IMR-90 (cell line): ENCODE measurements around the gene SCAND1.

Experiments
- BHLHE40 ChIP-seq: fragments of 150-350 bp; IDR thresholded peaks from 2 replicates; pipeline ENCODE4 v1.6.1; 2016; ENCODE audit warnings: mild to moderate bottlenecking, low read depth, low read length
- MAZ ChIP-seq: IDR thresholded peaks from 2 replicates; pipeline ENCODE4 v1.6.1; 2012; ENCODE audit warnings: low read depth, mild to moderate bottlenecking, low read length, improper control_type of control experiment, moderate library complexity, borderline replicate concordance
- POLR2A ChIP-seq: IDR thresholded peaks from 2 replicates; pipeline ENCODE4 v1.6.1; 2012; ENCODE audit warnings: mild to moderate bottlenecking, low read depth, low read length
- RCOR1 ChIP-seq: IDR thresholded peaks from 2 replicates; pipeline ENCODE4 v1.6.1; 2012; ENCODE audit warnings: mild to moderate bottlenecking, low read length, improper control_type of control experiment; ENCODE audit not compliant: insufficient replicate concordance
- RFX5 ChIP-seq: IDR thresholded peaks from 2 replicates; pipeline ENCODE4 v1.8.0; 2012; ENCODE audit warnings: low read depth, mild to moderate bottlenecking, low read length, moderate library complexity
- SMC3 ChIP-seq: fragments of 150-350 bp; IDR thresholded peaks from 2 replicates; pipeline ENCODE4 v1.6.1; 2016; ENCODE audit warnings: low read depth, mild to moderate bottlenecking, antibody characterized with exemption, low read length, moderate library complexity
- USF2 ChIP-seq: fragments of 150-350 bp; IDR thresholded peaks from 2 replicates; pipeline ENCODE4 v1.6.1; 2017; ENCODE audit warnings: mild to moderate bottlenecking, antibody characterized with exemption, low read length, low read depth
- TF ChIP-seq, protein P1 (sequence below): conservative IDR thresholded peaks from 2 replicates; pipeline ENCODE4 v1.5.1; 2012; ENCODE audit warnings: mild to moderate bottlenecking, low read depth, low read length, improper control_type of control experiment

- TF ChIP-seq POLR2A (no peak), RFX5 (no peak), BHLHE40 (no peak), RCOR1 (no peak), MAZ (no peak), SMC3 (no peak), USF2 (no peak)
- TF ChIP-seq, protein P1, sequence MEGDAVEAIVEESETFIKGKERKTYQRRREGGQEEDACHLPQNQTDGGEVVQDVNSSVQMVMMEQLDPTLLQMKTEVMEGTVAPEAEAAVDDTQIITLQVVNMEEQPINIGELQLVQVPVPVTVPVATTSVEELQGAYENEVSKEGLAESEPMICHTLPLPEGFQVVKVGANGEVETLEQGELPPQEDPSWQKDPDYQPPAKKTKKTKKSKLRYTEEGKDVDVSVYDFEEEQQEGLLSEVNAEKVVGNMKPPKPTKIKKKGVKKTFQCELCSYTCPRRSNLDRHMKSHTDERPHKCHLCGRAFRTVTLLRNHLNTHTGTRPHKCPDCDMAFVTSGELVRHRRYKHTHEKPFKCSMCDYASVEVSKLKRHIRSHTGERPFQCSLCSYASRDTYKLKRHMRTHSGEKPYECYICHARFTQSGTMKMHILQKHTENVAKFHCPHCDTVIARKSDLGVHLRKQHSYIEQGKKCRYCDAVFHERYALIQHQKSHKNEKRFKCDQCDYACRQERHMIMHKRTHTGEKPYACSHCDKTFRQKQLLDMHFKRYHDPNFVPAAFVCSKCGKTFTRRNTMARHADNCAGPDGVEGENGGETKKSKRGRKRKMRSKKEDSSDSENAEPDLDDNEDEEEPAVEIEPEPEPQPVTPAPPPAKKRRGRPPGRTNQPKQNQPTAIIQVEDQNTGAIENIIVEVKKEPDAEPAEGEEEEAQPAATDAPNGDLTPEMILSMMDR, result no peak
These were observed 14.6 kb upstream of the SCAND1 start for GRCh38 chr20:35968930-35969329.
